Activated naive CD4-positive, alpha-beta T cell treated with anti-CD3 and anti-CD28 coated beads, Interleukin-2, amount 10 ng/mL, durations not matched to agents 7 days and 5 days (primary cell): ENCODE data around the gene ZNF528.

Source experiments
- CTCF ChIA-PET: fragments of 350-600 bp; sonication (Branson Sonifier 250); formaldehyde crosslinking; loops from one replicate; lab custom pipeline; 2021; ENCODE audit warnings: antibody characterized with exemption; lab: Charles Lee
- DNase-seq: peaks from one replicate; pipeline ENCODE4 v3.0.0-alpha.2; 2020
- H3K27ac Mint-ChIP-seq: one replicate; pipeline ENCODE4 v1.8.0; 2021; ENCODE audit warnings: mild to moderate bottlenecking, moderate library complexity, mixed read lengths
- H3K27me3 Mint-ChIP-seq: one replicate; pipeline ENCODE4 v1.8.0; 2021; ENCODE audit warnings: mild to moderate bottlenecking, mixed read lengths
- H3K36me3 Mint-ChIP-seq: one replicate; pipeline ENCODE4 v1.8.0; 2021; ENCODE audit warnings: mixed read lengths
- H3K4me1 Mint-ChIP-seq: one replicate; pipeline ENCODE4 v1.8.0; 2021; ENCODE audit warnings: mixed read lengths
- H3K4me3 Mint-ChIP-seq: one replicate; pipeline ENCODE4 v1.8.0; 2021; ENCODE audit warnings: mild to moderate bottlenecking, moderate library complexity, mixed read lengths
- H3K9me3 Mint-ChIP-seq: one replicate; pipeline ENCODE4 v1.8.0; 2021; ENCODE audit warnings: mixed read lengths

ZNF528 gene

GRCh38 chr19:52464798-52465470 lies 67.3 kb downstream of the ZNF528 start:
- H3K27me3 Mint-ChIP-seq = no peaks in the 10 kb centered on the region
- peaks cover 66% of the 10 kb centered on the region for H3K9me3 Mint-ChIP-seq
- DNase-seq = no peak
- peaks cover 2% of the 10 kb centered on the region for H3K36me3 Mint-ChIP-seq
- H3K4me3 Mint-ChIP-seq = no peak overlapping the region
- H3K27ac Mint-ChIP-seq = no peak overlapping the region
- CTCF ChIA-PET = no interaction called here
- no peaks in the 10 kb centered on the region for H3K4me1 Mint-ChIP-seq
